Activated CD8-positive, alpha-beta memory T cell treated with anti-CD3 and anti-CD28 coated beads, Interleukin-2, amount 50 U/mL, for 48 hours (primary cell): ENCODE measurements around the gene SESN1.
A peak's percentile ranks its signal among the peaks of the same experiment; 100 is the strongest.

ENCODE experiments used
- DNase-seq: peaks from one replicate; pipeline ENCODE4 v3.0.0-alpha.2; 2020

Gene SESN1

GRCh38 chr6:108953681-108954080, 141.0 kb downstream of the SESN1 start:
- no peak for DNase-seq

GRCh38 chr6:108952776-108953486, 141.7 kb downstream of the SESN1 start:
- no peak for DNase-seq

DNA sequence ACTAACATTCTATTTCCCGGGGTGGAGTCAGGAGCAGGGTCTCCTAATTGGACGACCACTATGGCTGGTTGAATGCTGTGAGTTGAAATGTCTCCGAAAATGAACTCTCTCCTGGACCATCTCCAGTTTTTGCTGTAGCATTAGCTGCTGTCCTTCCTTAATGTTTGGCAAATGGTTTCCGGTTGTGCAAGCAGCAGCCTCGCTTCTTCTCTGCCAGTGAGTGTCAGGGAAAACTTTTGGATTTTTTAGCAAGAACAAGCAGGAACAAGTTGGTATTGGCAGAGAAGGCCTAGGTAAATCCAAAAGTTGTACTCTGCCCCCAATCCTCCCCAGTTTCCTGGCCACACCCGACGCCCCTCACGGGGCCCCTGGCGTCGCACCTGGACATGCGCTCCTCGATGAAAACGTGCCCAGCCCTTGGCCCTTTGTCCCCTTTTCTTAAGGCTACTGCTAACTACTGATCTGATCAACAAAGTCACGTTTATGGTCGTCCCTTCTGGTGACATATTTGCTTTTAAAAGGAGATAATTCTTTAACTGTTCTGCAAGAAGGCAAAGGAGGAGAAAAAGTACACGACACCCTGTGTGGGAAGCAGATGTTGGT, 143.2 kb downstream of the SESN1 start:
- no peak for DNase-seq

DNA sequence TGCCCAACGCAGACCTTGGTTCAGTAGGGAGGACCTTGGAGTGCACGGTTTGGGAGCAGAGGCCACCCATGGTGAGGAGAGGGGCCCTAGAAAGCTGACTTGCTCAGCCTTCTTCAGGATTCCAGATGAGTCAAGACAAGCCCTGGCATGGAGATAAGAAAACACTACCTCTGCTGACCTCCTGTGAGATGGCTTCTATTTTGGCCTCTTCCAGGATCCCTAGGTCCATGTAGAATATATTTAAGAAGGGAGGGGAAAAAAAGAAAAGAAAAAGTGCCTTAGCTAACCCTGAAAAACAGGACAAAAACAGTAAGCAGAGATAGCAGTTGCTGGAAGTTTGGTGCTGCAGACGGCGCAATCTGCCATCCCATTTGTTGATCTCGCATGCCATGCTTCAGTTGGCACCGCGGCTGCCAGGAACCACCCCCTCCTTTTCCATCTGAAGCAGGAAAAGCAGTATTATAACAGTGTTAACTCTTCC, 146.4 kb downstream of the SESN1 start:
- no peak for DNase-seq

GRCh38 chr6:108947114-108947854, 147.4 kb downstream of the SESN1 start:
- no peak for DNase-seq

DNA sequence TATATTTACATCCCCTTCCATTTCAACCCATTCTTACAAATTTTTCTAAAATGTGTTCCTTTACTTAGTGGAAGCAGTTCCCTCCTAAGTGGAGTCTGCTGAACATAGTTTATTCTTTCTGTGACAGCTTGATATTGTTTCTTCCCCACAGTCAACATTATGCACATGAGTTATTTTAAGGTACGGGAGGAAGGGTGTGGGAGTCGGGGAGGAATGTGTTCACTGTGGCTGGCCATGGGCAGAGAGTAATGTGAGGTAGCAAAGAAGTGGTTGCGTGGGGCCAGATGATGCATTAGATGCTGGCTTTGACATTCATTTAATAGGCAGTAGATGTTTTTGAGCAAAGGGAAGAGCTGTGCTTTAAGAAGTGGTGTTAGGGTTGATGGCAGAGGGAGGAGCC, 148.0 kb downstream of the SESN1 start:
- DNase-seq, result no peak

DNA sequence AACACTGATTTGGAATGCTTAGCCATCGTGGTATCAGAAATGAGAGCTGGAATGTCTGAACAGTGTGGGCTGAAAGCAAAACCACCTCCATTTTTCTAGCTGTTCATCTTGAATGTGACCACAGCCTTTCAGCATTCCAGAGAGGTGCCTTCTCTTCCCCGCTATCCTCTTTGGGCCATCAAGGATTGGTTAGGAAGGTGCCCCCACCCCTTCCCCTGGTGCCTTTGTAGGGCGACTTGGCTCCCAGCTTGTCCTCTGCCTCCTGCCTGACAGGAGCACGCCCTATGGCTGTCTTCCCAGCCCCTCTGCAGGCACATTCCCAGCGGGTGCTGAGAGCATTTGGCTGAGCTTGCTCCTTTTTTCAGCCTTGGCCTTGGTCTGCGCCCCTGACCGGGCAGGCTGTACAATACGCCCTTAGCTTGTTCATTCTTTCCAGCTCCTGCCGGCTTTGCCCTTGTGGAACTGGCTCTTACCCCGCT, 148.9 kb downstream of the SESN1 start:
- no peak for DNase-seq

- no peak for DNase-seq
These were observed 149.7 kb downstream of the SESN1 start for GRCh38 chr6:108944707-108945680.

DNA sequence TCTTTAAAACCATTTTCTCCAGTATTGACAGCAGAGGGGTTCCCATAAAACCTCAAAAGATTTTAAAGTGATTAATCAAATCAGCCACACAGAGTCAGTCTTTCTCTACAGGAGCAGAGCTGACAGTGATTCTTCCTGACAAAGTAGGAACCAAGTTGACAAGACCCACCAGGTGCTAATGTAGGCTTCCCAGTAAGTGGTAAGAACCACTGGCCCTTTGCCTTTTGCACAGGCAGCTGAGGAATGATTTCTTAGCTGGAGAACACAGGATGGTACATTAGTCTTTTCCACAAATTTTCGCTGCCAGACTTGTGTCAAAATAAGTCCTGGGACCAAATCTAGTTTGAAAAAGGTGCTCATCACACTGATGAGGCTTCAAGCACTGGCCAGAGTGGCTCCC, 150.6 kb downstream of the SESN1 start:
- DNase-seq, result no peak

DNA sequence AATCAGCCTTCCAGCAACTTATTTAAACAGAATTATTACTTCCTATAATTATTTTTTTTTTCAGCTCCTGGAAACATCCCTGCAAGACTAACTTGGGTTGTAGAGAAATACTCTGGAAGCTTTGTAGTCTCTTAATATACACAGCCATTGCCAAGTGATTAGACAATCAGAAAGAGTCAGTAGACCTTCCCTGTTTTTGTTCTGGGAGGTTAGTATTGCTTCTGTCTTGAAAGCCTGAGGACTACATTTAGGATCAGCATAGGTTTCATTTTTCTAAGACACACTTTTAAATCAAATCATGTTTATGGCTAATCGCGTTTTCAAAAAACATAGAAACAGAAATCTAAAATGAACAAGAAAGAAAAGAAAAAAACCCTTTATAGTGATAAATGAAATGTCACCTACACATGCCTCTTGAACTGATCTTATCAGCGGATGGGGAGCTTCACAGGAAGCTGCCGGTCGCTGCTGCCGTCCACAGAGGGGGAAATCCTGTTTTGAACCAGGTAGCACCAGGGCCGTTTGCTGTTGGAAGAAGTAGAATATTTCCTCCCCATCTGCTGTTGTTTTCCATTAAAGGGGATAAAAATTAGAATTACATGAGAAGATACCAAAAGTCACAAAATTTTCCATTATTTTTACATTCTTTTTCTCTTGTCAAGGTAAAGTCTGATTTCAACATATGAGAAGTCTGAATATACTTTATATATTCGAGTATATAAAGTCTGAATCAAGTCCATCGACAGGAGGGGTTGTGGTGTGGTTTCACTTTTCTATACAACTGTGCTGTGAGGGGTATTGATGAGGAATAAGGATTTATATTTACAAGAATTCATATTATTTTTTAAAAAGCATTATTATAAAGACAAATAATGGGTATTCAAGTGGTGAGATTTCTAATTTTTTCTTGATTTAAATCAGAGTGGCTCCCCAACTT, 151.8 kb downstream of the SESN1 start:
- DNase-seq, result peak; percentile 67

- DNase-seq, result no peak
These were observed 152.8 kb downstream of the SESN1 start for GRCh38 chr6:108941859-108942258.

GRCh38 chr6:108941281-108941680, 153.4 kb downstream of the SESN1 start:
- DNase-seq, result no peak

- DNase-seq, result no peak
These were observed 153.9 kb downstream of the SESN1 start for GRCh38 chr6:108940741-108941140.

- DNase-seq, result no peak
These were observed 157.5 kb downstream of the SESN1 start for GRCh38 chr6:108937170-108937569.
